HepG2 (cell line): Measurements from ENCODE around the gene ZDHHC14. TPM values are rescaled to one million over a fixed set of nuclear protein-coding genes. Genes with fewer than 3 reads are reported as not detected.

Experiments used
- ATAC-seq: fragments of 200-7000 bp; cut with Tn5 transposase; 3 replicates; pipeline ENCODE4 v1.9.1; 2020; ENCODE audit warnings: mild to moderate bottlenecking, moderate library complexity
- BruUV-seq: library from RNA; stranded (reverse); fragments of 400-500 nt; replicated peaks from 2 replicates; lab custom pipeline; 2021; lab: Mats Ljungman, UMichigan
- CTCF ChIA-PET: fragments of 300-600 bp; formaldehyde crosslinking; extraction: SDS; loops from one replicate; lab custom pipeline; 2021; ENCODE audit warnings: low total read pairs, inconsistent platforms, low intra/inter-chr PET ratio; lab: Yijun Ruan, JAX
- POLR2A ChIA-PET: fragments of 350-600 bp; sonication (Branson Sonifier 250); formaldehyde crosslinking; loops from one replicate; lab custom pipeline; 2020; ENCODE audit warnings: antibody characterized with exemption, inconsistent platforms; lab: Yijun Ruan, JAX
- DNase-seq: peaks from one replicate; pipeline ENCODE4 v3.0.0-alpha.2; 2015; ENCODE audit warnings: low spot score
- FAIRE-seq: peaks from 3 replicates; lab custom pipeline; 2011; peaks lifted over from hg19 to GRCh38; lab: Jason Lieb, UNC
- H2AFZ ChIP-seq: one replicate; pipeline ENCODE4 v1.6.1; 2011; ENCODE audit warnings: low read length, inconsistent platforms
- H3K27ac ChIP-seq: fragments of 300-600 bp; 3 replicates; pipeline ENCODE4 v1.8.0; 2011; ENCODE audit warnings: mixed run types, mild to moderate bottlenecking, mixed read lengths, low read length, inconsistent platforms; ENCODE audit not compliant: insufficient read depth; ENCODE audit errors: extremely low read length
- H3K27me3 ChIP-seq, 2 experiments: fragments of 200-600 bp in 1 of 2; 2 replicates in 1 of 2; 3 replicates in 1 of 2; pipeline versions ENCODE4 v1.6.0 to v1.8.0; 2011; ENCODE audit warnings: low read length in 2 of 2, mild to moderate bottlenecking in 2 of 2, moderate library complexity in 2 of 2, inconsistent platforms in 1 of 2; ENCODE audit not compliant: insufficient read depth in 2 of 2, control insufficient read depth in 1 of 2
- H3K36me3 ChIP-seq, 2 experiments: fragments of 200-600 bp in 1 of 2; replicated peaks in 1 of 2; 2 replicates in 1 of 2; 3 replicates in 1 of 2; pipeline versions ENCODE4 v1.5.1 to v1.8.0; 2011; ENCODE audit warnings: low read length in 2 of 2, inconsistent platforms in 1 of 2; ENCODE audit not compliant: insufficient read depth in 2 of 2, control insufficient read depth in 1 of 2
- H3K4me1 ChIP-seq: 2 replicates; pipeline ENCODE4 v1.5.1; 2012; ENCODE audit warnings: low read length, inconsistent platforms; ENCODE audit not compliant: insufficient read depth
- H3K4me2 ChIP-seq: 2 replicates; pipeline ENCODE4 v1.6.0; 2011; ENCODE audit warnings: low read depth, low read length, inconsistent platforms
- H3K4me3 ChIP-seq, 3 experiments: fragments of 200-600 bp in 1 of 3; sonication (generic), shearing (Covaris generic) in 1 of 3; replicated peaks in 1 of 3; 2 replicates each; pipeline ENCODE4 v1.5.1; 2011 to 2016; ENCODE audit warnings: low read length in 3 of 3, inconsistent platforms in 2 of 3, low read depth in 2 of 3, mild to moderate bottlenecking in 2 of 3, control low read depth in 1 of 3, mixed read lengths in 1 of 3; ENCODE audit not compliant: insufficient read depth in 1 of 3
- H3K79me2 ChIP-seq: one replicate; pipeline ENCODE4 v1.6.1; 2011; ENCODE audit warnings: low read length, inconsistent platforms; ENCODE audit not compliant: insufficient read depth
- H3K9ac ChIP-seq: 2 replicates; pipeline ENCODE4 v1.6.0; 2011; ENCODE audit warnings: mild to moderate bottlenecking, low read depth, low read length, inconsistent platforms; ENCODE audit not compliant: insufficient read depth
- H3K9me3 ChIP-seq: 2 replicates; pipeline ENCODE4 v1.5.1; 2012; ENCODE audit warnings: mild to moderate bottlenecking, low read length
- H4K20me1 ChIP-seq: 2 replicates; pipeline ENCODE4 v1.6.0; 2011; ENCODE audit warnings: inconsistent platforms, mild to moderate bottlenecking, low read length, moderate library complexity; ENCODE audit not compliant: insufficient read depth
- AHR ChIP-seq: IDR thresholded peaks from 2 replicates; pipeline ENCODE4 v1.6.1; 2018; ENCODE audit warnings: missing genetic modification reagents, missing compliant biosample characterization
- HNRNPLL ChIP-seq: fragments of 200-400 bp; formaldehyde crosslinking; IDR thresholded peaks from 2 replicates; pipeline ENCODE4 v1.6.1; 2017; ENCODE audit warnings: mild to moderate bottlenecking, low read depth, low read length; ENCODE audit not compliant: poor library complexity, severe bottlenecking
- IRX3 ChIP-seq: sonication (generic); formaldehyde crosslinking; IDR thresholded peaks from 2 replicates; pipeline ENCODE4 v1.8.1; 2023; ENCODE audit warnings: mild to moderate bottlenecking, low read depth, missing genetic modification reagents, borderline replicate concordance
- POGK ChIP-seq: sonication (generic); formaldehyde crosslinking; conservative IDR thresholded peaks from 2 replicates; pipeline ENCODE4 v1.8.0; 2022; ENCODE audit warnings: mild to moderate bottlenecking, moderate library complexity, missing genetic modification reagents
- PRPF4 ChIP-seq: fragments of 200-400 bp; formaldehyde crosslinking; IDR thresholded peaks from 2 replicates; pipeline ENCODE4 v1.6.1; 2016; ENCODE audit warnings: low read length, low read depth; ENCODE audit not compliant: poor library complexity, severe bottlenecking
- SATB2 ChIP-seq: sonication (generic); formaldehyde crosslinking; IDR thresholded peaks from 2 replicates; pipeline ENCODE4 v1.5.0; 2020; ENCODE audit warnings: missing genetic modification reagents
- SPEN ChIP-seq: sonication (generic); formaldehyde crosslinking; IDR thresholded peaks from 2 replicates; pipeline ENCODE4 v1.5.1; 2020; ENCODE audit warnings: low read depth, mild to moderate bottlenecking, missing genetic modification reagents
- ZNF138 ChIP-seq: sonication (generic); formaldehyde crosslinking; IDR thresholded peaks from 2 replicates; pipeline ENCODE4 v1.5.0; 2020; ENCODE audit warnings: mild to moderate bottlenecking, low read depth, missing genetic modification reagents
- ZNF276 ChIP-seq: sonication (generic); formaldehyde crosslinking; IDR thresholded peaks from 2 replicates; pipeline ENCODE4 v1.4.0; 2020; ENCODE audit warnings: mild to moderate bottlenecking, low read depth, missing genetic modification reagents
- ZNF331 ChIP-seq: sonication (generic); formaldehyde crosslinking; IDR thresholded peaks from 2 replicates; pipeline ENCODE4 v1.4.0; 2020; ENCODE audit warnings: missing genetic modification reagents
- ZNF446 ChIP-seq: sonication (generic); formaldehyde crosslinking; IDR thresholded peaks from 2 replicates; pipeline ENCODE4 v1.5.0; 2020; ENCODE audit warnings: mild to moderate bottlenecking, missing genetic modification reagents
- ZNF552 ChIP-seq: sonication (generic); formaldehyde crosslinking; IDR thresholded peaks from 2 replicates; pipeline ENCODE4 v1.9.0; 2022; ENCODE audit warnings: missing genetic modification reagents, mild to moderate bottlenecking, borderline replicate concordance
- ZNF564 ChIP-seq: sonication (generic); formaldehyde crosslinking; IDR thresholded peaks from 2 replicates; pipeline ENCODE4 v1.8.1; 2023; ENCODE audit warnings: mild to moderate bottlenecking, missing genetic modification reagents
- whole genome bisulfite sequencing: methylation state at CpG from one replicate; pipeline ENCODE4 v1.1.6; 2017; ENCODE audit warnings: low lambda C conversion rate; 5-methylcytosine and 5-hydroxymethylcytosine counted together
- in situ Hi-C: cut with HindIII; loops from 2 replicates; pipeline ENCODE4 v1.10.0; 2017; ENCODE audit warnings: low pct_unique_long_range_greater_than_20kb; ENCODE audit not compliant: extremely low pct_ligation_motif_present
- intact Hi-C: fragments of 100-400 bp; cut with micrococcal nuclease; formaldehyde crosslinking; loops from one replicate; pipeline ENCODE4 v1.10.0; 2022; ENCODE audit not compliant: unreplicated experiment
- polyA plus RNA-seq, 8 experiments: library from polyadenylated mRNA; depleted of rRNA in 3 of 8; stranded (reverse) in 7 of 8; unstranded in 1 of 8; fragments of >200 nt; fragmentation: Illumina TruSeq in 4 of 8; extraction: Trizol in 4 of 8; gene quantifications; 2 replicates each; pipeline versions ENCODE4 v1.2.1 to v1.2.3, GENCODE V29; 2011 to 2016; ENCODE audit warnings: low read depth in 4 of 8, missing spikeins in 1 of 8, mixed read lengths in 1 of 8; ENCODE audit not compliant: insufficient read depth in 1 of 8
- total RNA-seq, 5 experiments: library from RNA; depleted of rRNA; stranded (reverse); fragments of >200 nt; fragmentation: Illumina TruSeq; extraction: Trizol; gene quantifications; 2 replicates each; pipeline ENCODE4 v1.2.3, GENCODE V29; 2016; ENCODE audit warnings: low read depth in 1 of 5
- TF ChIP-seq, protein P1 (sequence below): sonication (generic); formaldehyde crosslinking; conservative IDR thresholded peaks from 2 replicates; pipeline ENCODE4 v1.4.0; 2020; ENCODE audit warnings: missing genetic modification reagents
- TF ChIP-seq, protein P2 (sequence below): sonication (generic); formaldehyde crosslinking; IDR thresholded peaks from 2 replicates; pipeline ENCODE4 v1.4.0; 2020; ENCODE audit warnings: mild to moderate bottlenecking, missing genetic modification reagents

Gene ZDHHC14
- total and polyA plus RNA-seq, 2 of the 13 experiments (the other 11 are each of a cell fraction or from before 2014, with no cell fraction given), result 3.7 to 9.5 TPM

- in situ Hi-C loops, result no loop called here
- no TSS peak for BruUV-seq
- H3K4me1 ChIP-seq, result peaks cover 12% of the 10 kb centered on the region; the same call in 1 of the 2 replicates
Measured at GRCh38 chr6:157603971-157604370, 223.0 kb downstream of the ZDHHC14 start.

More at GRCh38 chr6:157603971-157604370, 223.0 kb downstream of the ZDHHC14 start:
- TF ChIP-seq, protein P1, sequence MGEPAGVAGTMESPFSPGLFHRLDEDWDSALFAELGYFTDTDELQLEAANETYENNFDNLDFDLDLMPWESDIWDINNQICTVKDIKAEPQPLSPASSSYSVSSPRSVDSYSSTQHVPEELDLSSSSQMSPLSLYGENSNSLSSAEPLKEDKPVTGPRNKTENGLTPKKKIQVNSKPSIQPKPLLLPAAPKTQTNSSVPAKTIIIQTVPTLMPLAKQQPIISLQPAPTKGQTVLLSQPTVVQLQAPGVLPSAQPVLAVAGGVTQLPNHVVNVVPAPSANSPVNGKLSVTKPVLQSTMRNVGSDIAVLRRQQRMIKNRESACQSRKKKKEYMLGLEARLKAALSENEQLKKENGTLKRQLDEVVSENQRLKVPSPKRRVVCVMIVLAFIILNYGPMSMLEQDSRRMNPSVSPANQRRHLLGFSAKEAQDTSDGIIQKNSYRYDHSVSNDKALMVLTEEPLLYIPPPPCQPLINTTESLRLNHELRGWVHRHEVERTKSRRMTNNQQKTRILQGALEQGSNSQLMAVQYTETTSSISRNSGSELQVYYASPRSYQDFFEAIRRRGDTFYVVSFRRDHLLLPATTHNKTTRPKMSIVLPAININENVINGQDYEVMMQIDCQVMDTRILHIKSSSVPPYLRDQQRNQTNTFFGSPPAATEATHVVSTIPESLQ (CRISPR knock-in tag), result no peak
- TF ChIP-seq PRPF4 (no peak), SATB2 (CRISPR knock-in tag) (no peak), IRX3 (CRISPR knock-in tag) (no peak), ZNF564 (no peak), ZNF331 (CRISPR knock-in tag) (no peak), ZNF138 (CRISPR knock-in tag) (no peak), ZNF276 (CRISPR knock-in tag) (no peak), HNRNPLL (no peak), POGK (CRISPR knock-in tag) (no peak), ZNF552 (CRISPR knock-in tag) (no peak), AHR (CRISPR knock-in tag) (no peak), SPEN (CRISPR knock-in tag) (no peak), ZNF446 (CRISPR knock-in tag) (no peak)
- TF ChIP-seq, protein P2, sequence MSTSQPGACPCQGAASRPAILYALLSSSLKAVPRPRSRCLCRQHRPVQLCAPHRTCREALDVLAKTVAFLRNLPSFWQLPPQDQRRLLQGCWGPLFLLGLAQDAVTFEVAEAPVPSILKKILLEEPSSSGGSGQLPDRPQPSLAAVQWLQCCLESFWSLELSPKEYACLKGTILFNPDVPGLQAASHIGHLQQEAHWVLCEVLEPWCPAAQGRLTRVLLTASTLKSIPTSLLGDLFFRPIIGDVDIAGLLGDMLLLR (CRISPR knock-in tag), result no peak
- ATAC-seq, result no peak
- Histone ChIP-seq H3K27ac (no peak overlapping the region), H4K20me1 (no peaks in the 10 kb centered on the region), H3K9me3 (no peaks in the 10 kb centered on the region), H3K79me2 (no peaks in the 10 kb centered on the region), H2AFZ (no peak overlapping the region), H3K9ac (no peak overlapping the region), H3K4me3 (no peak overlapping the region), H3K36me3 (peaks cover 3 to 4% of the 10 kb centered on the region in 2 experiments; a peak in 2 of 5 replicates), H3K27me3 (no peaks in the 10 kb centered on the region), H3K4me2 (no peak overlapping the region)
- WGBS, result 89% methylated on average over 5 of the region's 5 CpGs
- DNase-seq, result no peak
- ChIA-PET CTCF (no interaction called here), POLR2A (no interaction called here)
- intact Hi-C loops, result no loop called here
- FAIRE-seq, result no peak
